Adipocyte (in vitro differentiated cells): ENCODE data around the gene PLXNA4.
A peak's percentile ranks its signal among the peaks of the same experiment; 100 is the strongest.

Experiments
- DNase-seq: peaks from one replicate; pipeline ENCODE4 v3.0.0-alpha.2; 2015; ENCODE audit warnings: low read depth
- H3K27me3 ChIP-seq: replicated peaks from 2 replicates; pipeline ENCODE4 v1.7.0; 2013; ENCODE audit warnings: mild to moderate bottlenecking, low read length, moderate library complexity; ENCODE audit not compliant: control insufficient read depth, insufficient read depth
- H3K36me3 ChIP-seq: 2 replicates; pipeline ENCODE4 v1.7.0; 2013; ENCODE audit warnings: low read length, mild to moderate bottlenecking, moderate library complexity; ENCODE audit not compliant: control insufficient read depth, insufficient read depth, severe bottlenecking
- H3K4me1 ChIP-seq: 2 replicates; pipeline ENCODE4 v1.7.0; 2013; ENCODE audit warnings: mild to moderate bottlenecking, low read length, moderate library complexity; ENCODE audit not compliant: control insufficient read depth, insufficient read depth
- H3K4me3 ChIP-seq: 2 replicates; pipeline ENCODE4 v1.7.0; 2013; ENCODE audit warnings: mild to moderate bottlenecking, low read length, moderate library complexity
- H3K9ac ChIP-seq: 2 replicates; pipeline ENCODE4 v1.7.0; 2013; ENCODE audit warnings: mild to moderate bottlenecking, low read length, moderate library complexity
- H3K9me3 ChIP-seq: 2 replicates; pipeline ENCODE4 v1.7.0; 2013; ENCODE audit warnings: mild to moderate bottlenecking, low read length, moderate library complexity; ENCODE audit not compliant: control insufficient read depth

PLXNA4 gene

GRCh38 chr7:132434041-132434440 is 142.2 kb downstream of the PLXNA4 start:
- no peaks in the 10 kb centered on the region for H3K9me3 ChIP-seq
- H3K4me1 ChIP-seq: peaks cover 43% of the 10 kb centered on the region
- no peaks in the 10 kb centered on the region for H3K36me3 ChIP-seq
- H3K4me3 ChIP-seq: no peak overlapping the region
- no peak overlapping the region for H3K9ac ChIP-seq
- no peak for DNase-seq
- no peaks in the 10 kb centered on the region for H3K27me3 ChIP-seq

DNA sequence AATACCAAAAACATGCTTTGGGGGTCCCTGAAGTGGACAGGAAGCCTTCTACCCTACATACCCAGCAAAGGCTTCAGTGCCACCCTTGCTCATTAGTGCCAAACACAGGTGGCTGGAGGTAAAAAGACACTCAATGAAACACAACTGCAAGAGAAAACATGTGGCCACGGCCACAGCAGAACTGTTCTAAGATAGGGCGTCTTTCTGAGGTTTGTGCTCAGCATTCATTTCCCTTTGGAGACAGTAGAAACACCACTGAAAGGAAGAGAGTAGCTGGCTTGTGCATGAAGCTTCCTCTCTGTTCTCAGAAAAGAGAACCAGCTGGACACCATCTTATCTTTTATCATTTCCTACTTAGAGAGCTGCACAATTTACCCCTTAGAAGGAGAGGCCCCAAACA is 143.0 kb downstream of the PLXNA4 start:
- H3K36me3 ChIP-seq: no peaks in the 10 kb centered on the region
- H3K4me1 ChIP-seq: peaks cover 50% of the 10 kb centered on the region
- H3K9me3 ChIP-seq: no peaks in the 10 kb centered on the region
- no peak overlapping the region for H3K4me3 ChIP-seq
- no peak for DNase-seq
- no peaks in the 10 kb centered on the region for H3K27me3 ChIP-seq
- no peak overlapping the region for H3K9ac ChIP-seq

DNA sequence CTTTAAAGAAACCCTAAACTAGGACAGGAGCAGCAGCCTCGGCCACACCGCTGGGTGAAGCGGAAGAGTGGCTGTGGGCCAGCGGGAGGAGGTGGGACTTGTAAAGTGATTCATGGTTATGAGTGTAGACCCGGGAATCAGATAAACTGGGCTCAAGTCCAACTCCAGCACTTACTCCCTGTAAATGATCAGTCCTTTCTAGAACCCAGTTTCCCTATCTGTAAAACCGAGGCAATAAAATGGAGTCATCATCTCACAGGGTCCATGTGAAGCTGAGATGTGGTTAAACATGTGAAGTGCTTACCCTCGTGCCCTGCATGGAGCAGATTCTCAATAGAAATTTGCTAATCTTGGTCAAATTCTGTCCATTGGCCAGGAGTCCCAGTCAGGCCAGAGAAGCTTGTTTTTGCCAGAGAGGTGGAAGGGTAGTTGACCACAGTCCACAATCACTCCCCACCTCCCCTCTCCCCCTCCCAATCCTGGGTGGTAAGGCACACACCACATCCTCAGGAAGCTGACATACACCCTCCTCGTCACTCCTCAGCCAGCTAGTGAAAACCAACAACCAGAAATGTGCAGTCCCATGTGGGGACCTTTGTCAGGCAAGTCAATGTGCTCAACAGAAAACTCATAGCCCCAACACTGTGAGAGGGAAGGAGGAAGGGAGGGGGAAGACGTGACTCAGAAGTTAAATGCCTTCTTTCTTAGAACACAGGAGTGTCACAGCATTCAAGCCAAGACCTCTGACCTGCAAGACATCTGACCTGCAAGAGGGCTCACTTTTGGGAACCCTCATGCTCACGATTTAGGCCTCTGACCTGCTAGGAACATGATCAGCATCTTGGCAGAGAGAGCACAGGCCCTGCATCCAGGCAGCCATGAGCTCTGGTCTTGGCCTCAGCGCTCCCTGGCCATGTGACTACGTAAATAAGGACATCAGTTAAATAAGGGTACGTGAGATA is 145.1 kb downstream of the PLXNA4 start:
- peak overlapping the region; percentile 56 for H3K9ac ChIP-seq
- no peaks in the 10 kb centered on the region for H3K9me3 ChIP-seq
- H3K36me3 ChIP-seq: no peaks in the 10 kb centered on the region
- peaks cover 65% of the 10 kb centered on the region for H3K4me1 ChIP-seq
- DNase-seq: no peak
- H3K4me3 ChIP-seq: no peak overlapping the region
- H3K27me3 ChIP-seq: no peaks in the 10 kb centered on the region

DNA sequence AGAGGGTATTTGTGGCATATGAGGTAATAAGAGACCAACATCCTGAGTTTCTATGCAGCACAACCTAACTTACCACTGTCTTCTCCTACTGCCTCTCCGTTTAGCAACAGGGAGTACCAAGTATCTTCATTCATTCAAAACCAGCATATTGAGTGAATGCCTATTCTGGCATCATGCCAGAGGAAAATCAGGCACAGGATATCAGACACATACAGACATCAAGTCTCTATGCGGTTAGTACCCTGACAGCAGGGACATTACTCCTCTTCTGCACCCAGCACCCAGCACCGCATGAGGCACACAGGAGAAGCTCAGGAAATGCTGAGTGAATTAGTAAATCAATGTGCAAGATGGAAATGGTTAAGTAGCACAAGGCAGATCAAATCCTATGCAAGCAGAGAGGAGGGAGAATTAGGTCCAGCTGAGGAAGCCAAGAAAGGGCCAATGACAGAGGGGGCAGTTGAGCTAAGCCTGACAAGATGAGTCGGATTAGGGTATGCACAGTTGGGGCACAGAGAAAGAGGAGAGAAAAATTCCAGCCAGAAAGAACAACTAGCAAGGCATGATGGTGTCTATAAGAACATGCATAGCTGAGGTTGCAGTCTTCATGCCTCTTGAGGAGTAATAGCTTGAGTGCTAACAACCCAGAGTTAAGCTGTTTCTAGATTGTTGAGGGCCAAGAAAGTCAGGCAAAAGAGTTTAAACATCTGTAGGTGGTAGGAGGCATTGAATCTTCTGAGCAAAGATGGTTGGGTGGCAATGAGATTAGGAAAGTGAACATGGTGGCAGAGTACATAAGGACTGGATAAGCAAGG is 146.0 kb downstream of the PLXNA4 start:
- Histone ChIP-seq H3K36me3 (no peaks in the 10 kb centered on the region), H3K27me3 (no peaks in the 10 kb centered on the region), H3K4me1 (peaks cover 71% of the 10 kb centered on the region), H3K9ac (peak overlapping the region; percentile 52), H3K9me3 (no peaks in the 10 kb centered on the region), H3K4me3 (no peak overlapping the region)
- DNase-seq: no peak

DNA sequence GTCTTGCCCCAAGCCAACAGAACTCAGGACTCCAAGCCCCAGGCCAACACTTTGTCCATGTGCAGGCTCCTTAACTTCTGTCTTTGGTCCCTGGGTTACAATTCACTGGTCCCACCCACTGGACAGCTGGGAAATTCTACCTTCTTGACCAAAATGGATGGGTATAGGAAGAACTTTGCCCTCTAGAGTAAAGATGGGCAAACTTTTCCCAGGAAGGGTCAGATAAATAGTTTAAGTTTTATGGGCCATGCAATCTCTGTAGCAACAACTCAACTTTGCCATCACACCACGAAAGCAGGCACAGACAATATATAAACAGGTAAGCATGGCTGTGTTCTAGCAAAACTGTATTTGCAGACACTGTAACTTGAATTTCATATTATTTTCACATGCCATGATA is 147.1 kb downstream of the PLXNA4 start:
- DNase-seq: no peak
- Histone ChIP-seq H3K27me3 (no peaks in the 10 kb centered on the region), H3K4me1 (peaks cover 81% of the 10 kb centered on the region), H3K36me3 (no peaks in the 10 kb centered on the region), H3K9me3 (no peaks in the 10 kb centered on the region), H3K9ac (no peak overlapping the region), H3K4me3 (no peak overlapping the region)

- H3K36me3 ChIP-seq: no peaks in the 10 kb centered on the region
- H3K9me3 ChIP-seq: no peaks in the 10 kb centered on the region
- H3K4me3 ChIP-seq: no peak overlapping the region
- peak overlapping the region; percentile 17 for H3K9ac ChIP-seq
- H3K4me1 ChIP-seq: peaks cover 88% of the 10 kb centered on the region
- DNase-seq: no peak
- no peaks in the 10 kb centered on the region for H3K27me3 ChIP-seq
Observed at GRCh38 chr7:132428247-132428919, 147.9 kb downstream of the PLXNA4 start.

GRCh38 chr7:132425942-132426341 is 150.3 kb downstream of the PLXNA4 start:
- no peak for DNase-seq
- peaks cover 3% of the 10 kb centered on the region for H3K9me3 ChIP-seq
- no peaks in the 10 kb centered on the region for H3K36me3 ChIP-seq
- H3K4me3 ChIP-seq: no peak overlapping the region
- peak overlapping the region; percentile 55 for H3K9ac ChIP-seq
- no peaks in the 10 kb centered on the region for H3K27me3 ChIP-seq
- H3K4me1 ChIP-seq: peaks cover 95% of the 10 kb centered on the region

GRCh38 chr7:132424821-132425724 is 151.2 kb downstream of the PLXNA4 start:
- DNase-seq: no peak
- Histone ChIP-seq H3K4me3 (no peak overlapping the region), H3K9me3 (peaks cover 10% of the 10 kb centered on the region), H3K27me3 (no peaks in the 10 kb centered on the region), H3K36me3 (no peaks in the 10 kb centered on the region), H3K9ac (peak overlapping the region; percentile 55), H3K4me1 (peaks cover 94% of the 10 kb centered on the region)

- Histone ChIP-seq H3K4me1 (peaks cover 94% of the 10 kb centered on the region), H3K4me3 (no peak overlapping the region), H3K9me3 (peaks cover 10% of the 10 kb centered on the region), H3K27me3 (no peaks in the 10 kb centered on the region), H3K9ac (no peak overlapping the region), H3K36me3 (no peaks in the 10 kb centered on the region)
- no peak for DNase-seq
Observed at GRCh38 chr7:132424277-132424676, 152.0 kb downstream of the PLXNA4 start.

DNA sequence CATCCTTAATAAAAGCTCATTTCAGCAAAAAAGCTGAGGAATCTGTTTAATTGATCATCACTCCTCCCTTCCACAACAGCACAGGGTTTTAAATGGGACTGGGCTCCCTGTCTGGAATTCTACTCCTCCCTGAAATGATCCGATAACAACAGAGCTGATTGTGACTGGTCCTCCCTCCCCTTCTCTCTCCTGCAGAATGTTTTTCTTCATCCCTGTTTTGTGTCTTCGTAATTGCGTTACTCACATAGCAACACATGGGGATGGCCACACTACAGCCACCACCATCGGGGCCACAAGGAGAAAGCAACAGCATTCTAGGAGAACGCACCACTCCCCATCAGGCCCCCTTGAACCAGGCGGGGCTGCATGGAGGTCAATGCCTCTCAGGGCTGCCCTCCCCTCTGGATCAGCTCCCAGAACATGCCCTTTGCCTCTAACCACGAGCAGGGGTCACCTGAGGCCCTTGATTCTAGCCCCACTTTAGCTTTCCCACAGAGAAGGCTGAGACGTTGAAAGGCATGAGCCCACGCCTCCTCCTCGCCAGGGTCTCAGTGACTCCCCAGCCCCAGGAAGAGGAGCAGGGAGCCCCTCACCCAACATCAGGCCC is 152.6 kb downstream of the PLXNA4 start:
- Histone ChIP-seq H3K9me3 (peaks cover 10% of the 10 kb centered on the region), H3K36me3 (no peaks in the 10 kb centered on the region)

More for the DNA sequence above, 152.6 kb downstream of the PLXNA4 start:
- Histone ChIP-seq H3K27me3 (no peaks in the 10 kb centered on the region), H3K4me3 (no peak overlapping the region), H3K4me1 (peaks cover 94% of the 10 kb centered on the region), H3K9ac (no peak overlapping the region)
- no peak for DNase-seq
